ENCODE results near the gene ABCC5.
"Not testable (repeated sequence)": the region's sequence is repeated elsewhere in the genome, so short reads cannot be mapped to it uniquely, and the experiment has no call there.

Gene ABCC5

DNA sequence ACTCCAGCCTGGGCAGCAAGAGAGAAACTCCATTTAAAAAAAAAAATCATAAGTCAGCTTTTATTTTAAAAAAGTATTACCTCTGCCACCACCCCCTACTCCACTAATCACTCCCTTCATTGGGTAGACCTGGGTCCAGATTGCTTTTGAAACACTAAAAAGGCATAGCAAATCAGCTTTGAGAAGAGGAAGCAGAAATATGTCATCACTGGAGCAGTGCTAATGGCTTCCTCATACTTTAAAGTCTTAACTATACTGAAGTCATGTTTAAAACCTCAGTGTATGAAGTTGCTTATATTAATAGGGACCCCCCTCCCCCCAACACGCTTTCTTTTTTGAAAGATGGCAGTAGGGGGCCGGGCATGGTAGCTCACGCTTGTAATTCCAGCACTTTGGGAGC is 12.9 kb upstream of the ABCC5 start:
- DNase-seq, result no peak
- TF ChIP-seq POLR2A (IDR thresholded peaks at IDR 0.05; ENCODE audit: low read length) (no peak), GATA1 (IDR thresholded peaks at IDR 0.05; ENCODE audit: low read depth, low read length) (no peak)

DNA sequence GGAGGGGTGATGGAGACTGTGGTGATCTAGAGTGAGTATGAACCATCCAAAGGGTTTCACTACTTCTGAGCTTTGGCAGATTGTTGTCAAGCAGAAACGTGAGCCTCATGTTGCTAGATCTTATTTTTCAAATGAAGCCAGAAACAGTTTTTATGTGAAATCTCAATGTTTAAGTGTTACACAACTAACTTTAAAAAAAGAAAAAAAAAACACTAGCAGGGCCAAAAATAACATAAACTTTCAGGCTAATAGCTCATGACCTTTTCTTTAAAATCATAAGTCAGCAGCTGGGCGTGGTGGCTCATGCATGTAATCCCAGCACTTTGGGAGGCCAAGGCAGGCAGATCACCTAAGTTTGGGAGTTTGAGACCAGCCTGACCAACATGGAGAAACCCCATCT is 11.8 kb upstream of the ABCC5 start:
- DNase-seq, result no peak
- no peak for TF ChIP-seq GATA1 (IDR thresholded peaks at IDR 0.05; ENCODE audit: low read depth, low read length)
- no peak for TF ChIP-seq POLR2A (IDR thresholded peaks at IDR 0.05; ENCODE audit: low read length)

DNA sequence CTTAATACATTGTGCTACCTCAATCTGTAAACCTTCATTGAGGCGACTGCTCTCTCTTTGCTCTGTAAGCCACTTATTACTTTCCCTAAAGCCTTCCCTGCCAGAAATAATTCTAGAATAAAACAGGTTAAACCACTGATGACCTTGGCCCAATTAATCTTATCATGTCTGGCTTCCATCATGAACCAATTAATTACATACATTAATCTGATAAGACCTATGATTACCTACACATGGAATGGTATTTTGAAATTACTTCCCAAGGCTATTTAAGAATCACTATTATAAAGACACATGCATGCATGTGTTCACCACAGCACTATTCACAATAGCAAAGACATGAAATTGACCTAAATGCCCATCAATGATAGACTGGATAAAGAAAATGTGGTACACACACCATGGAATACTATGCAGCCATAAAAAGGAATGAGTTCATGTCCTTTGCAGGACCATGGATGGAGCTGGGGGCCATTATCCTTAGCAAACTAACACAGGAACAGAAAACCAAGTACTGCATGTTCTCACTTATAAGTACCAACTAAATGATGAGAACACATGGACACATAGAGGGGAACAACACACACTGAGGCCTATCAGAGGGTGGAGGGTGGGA is 10.7 kb upstream of the ABCC5 start:
- not testable (repeated sequence) for DNase-seq

DNA sequence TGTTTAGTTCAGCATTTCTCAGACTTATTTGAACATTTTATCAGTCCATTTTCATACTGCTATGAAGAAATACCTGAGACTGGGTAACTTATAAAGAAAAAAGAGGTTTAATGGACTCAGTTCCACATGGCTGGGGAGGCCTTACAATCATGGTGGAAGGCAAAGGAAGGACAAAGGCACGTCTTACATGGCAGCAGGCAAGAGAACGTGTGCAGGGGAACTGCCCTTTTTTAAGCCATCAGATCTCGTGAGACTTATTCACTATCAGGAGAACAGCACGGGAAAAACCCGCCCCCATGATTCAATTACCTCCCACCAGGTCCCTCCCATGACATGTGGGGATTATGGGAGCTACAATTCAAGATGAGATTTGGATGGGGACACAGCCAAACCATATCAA is 7.6 kb upstream of the ABCC5 start:
- peak in 1 of 2 experiments; percentile 29 for DNase-seq

DNA sequence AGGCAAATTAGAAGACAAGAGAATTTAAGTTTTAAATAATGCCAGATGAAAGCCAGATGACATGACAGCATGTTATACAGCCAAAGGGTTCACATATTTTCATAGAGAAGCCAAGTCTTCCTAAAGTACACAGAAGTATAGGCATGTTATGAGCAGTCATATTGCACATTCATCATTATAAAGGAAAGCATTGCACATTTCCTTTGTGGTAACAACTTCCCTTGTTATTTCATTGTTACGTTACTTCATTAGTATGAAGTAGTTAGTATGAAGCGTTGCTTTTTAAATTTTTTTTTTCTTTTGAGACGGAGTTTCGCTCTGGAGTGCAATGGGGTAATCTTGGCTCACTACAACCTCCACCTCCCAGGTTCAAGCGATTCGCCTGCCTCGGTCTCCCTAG is 4.6 kb upstream of the ABCC5 start:
- no peak for DNase-seq
- TF ChIP-seq POLR2A (IDR thresholded peaks at IDR 0.05; ENCODE audit: low read length) (no peak), GATA1 (IDR thresholded peaks at IDR 0.05; ENCODE audit: low read depth, low read length) (no peak)

DNA sequence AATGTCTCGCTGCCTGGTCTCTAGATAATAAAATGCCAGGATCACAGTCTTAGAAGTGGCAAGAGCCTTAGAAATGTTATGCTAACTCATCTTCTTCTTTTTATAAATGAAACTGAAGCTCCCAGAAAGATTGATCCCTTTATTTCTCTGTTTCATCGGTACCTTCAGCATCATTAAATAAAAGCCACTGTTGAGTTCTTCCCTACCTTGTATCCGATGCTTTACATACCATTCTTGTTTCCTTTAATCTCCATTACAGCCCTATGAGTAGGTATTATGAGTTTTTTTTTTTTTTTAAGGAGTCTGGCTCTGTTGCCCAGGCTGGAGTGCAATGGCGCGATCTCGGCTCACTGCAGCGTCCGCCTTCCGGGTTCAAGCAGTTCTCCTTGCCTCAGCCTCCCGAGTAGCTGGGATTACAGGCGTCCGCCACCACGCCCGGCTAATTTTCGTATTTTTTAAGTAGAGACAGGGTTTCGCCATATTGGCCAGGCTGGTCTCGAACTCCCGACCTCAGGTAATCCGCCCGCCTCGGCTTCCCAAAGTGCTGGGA is 815 bp upstream of the ABCC5 start:
- TF ChIP-seq GATA1 (IDR thresholded peaks at IDR 0.05; ENCODE audit: low read depth, low read length), result no peak
- no peak for TF ChIP-seq POLR2A (IDR thresholded peaks at IDR 0.05; ENCODE audit: low read length)
- DNase-seq, result no peak

DNA sequence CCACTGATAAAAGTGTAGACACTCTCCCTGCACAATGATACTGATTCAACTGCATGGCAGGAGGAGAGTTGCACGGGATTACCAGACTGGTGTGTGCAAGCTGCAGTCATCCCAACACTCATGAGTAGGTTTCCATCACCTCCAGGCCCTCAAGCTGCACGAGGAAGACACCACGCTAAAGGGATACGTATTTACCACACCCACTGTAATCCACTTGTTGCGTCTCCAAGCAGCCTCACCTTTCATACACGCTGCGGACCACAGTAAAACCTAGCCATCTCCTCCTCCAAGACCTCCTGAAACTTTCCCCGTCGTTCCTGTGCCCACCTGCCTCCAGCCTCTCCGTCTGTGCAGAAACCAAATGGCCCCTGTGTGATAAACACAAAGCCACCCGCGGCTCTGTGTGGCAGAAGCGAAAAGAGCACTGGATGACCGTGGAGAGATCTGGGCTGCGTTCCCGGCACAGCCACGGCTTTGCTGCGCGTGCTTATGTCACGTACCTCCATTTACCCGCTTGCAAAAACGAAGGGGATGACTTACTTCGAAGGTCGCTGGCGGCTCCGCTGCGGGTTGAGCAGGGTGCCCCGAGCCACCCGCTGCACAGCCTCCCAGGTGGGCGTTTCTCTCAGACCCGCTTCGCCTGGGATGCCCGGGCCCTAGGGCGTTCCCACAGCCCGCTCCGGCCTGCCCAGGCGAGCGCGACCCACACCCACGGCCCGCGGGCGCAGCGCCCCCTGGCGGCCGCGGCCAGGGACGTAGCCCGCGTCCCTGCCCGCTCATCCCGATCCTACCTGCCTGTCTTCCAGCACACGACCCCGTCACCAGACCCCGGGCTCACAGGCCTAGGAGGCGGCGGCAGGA is 643 bp downstream of the ABCC5 start:
- DNase-seq, result peak; percentile 79 to 87
- TF ChIP-seq POLR2A (IDR thresholded peaks at IDR 0.05; ENCODE audit: low read length) (no peak), GATA1 (IDR thresholded peaks at IDR 0.05; ENCODE audit: low read depth, low read length) (no peak)

DNA sequence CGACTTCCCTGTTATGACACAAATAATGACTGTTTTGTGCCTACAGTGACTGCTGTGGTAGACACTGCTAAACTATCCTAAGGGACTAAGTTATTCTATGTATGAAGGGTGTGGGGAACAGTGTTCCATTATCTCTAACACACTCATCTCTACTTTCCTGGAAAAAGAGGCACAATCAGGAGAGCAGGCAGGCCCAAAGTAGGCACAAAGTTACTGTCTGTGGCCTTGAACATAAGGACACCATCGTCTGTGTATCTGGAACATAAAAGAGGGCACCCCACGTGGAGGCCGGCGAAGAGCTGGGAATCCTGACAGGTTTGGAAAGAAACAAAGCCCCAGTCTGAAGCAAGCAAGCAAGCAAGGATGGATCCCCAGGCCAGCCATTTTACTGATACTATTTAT is 1.5 kb downstream of the ABCC5 start:
- peak; percentile 56 to 59 for DNase-seq
- peak; percentile 48 for TF ChIP-seq POLR2A (IDR thresholded peaks at IDR 0.05; ENCODE audit: low read length)
- no peak for TF ChIP-seq GATA1 (IDR thresholded peaks at IDR 0.05; ENCODE audit: low read depth, low read length)

DNA sequence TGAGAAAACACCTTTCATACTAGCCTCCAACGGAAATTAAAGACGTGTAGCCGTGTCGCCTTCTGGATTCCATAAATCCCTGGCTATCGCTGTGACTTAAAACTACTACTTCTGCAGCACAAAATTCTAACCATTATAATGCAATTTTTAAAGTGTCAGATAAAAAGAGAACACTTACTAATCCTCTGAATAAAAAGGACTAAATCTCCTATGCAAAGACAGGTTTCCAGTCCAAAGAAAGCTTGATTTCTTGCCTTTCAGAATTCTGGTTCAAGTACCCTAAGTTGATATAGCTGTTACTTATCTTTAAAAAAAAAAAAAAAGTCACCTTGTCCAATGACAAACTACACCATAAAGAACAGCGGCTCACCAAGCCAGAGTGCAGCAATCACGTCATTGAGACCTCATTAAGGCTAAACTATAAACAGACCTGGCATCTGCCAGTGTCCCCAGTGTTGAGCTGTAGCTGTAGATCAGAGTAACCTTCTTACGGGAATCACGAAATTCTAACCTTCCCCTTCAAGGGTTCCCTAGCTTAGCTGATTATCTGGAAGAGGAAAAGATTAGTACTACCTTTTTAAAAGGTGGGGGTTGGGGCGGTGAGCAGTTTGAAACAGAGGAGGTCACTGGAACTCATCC is 2.2 kb downstream of the ABCC5 start:
- peak; percentile 56 to 57 for DNase-seq
- TF ChIP-seq POLR2A (IDR thresholded peaks at IDR 0.05; ENCODE audit: low read length) (no peak), GATA1 (IDR thresholded peaks at IDR 0.05; ENCODE audit: low read depth, low read length) (no peak)

DNA sequence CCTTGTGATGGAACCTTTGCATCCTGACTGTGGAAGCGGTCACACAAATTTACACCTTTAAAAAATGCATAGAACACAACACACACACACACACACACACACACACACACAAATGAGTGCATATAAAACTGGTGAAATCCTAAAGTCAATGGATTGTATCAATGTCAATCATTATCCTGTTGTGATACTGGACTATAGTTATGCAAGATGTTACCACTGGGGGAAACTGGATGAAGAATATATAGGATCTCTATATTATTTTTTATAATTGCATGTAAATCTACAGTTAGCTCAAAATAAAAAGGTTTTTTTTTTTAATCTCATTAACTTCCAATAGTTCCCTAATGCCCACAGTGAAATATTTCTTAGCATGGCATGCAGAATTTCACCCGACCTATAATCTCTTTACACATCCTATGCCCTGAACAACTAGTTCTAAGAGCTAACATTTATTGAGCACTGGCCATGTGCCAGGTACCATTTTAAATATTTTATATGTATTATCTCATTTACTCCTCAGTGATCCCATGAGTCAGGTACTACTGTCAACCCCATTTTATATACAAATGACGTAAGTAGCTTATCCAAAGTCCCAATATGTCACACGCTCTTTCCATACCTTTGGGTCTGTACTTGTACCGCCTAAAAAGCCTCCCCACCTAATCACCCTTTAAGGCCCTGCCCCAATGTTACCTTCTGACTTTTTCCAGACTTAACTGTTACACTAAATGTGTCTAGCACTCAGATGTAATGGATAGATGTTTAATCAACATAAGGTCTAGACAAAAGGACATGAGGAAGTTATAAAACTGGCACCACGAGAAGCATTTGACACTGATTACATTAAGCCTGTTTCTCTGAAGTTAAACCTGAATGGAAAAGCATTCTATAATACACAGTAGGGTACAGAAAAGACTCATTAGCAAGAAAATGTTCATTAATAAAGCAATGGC is 5.5 kb downstream of the ABCC5 start:
- no peak for DNase-seq
- no peak for TF ChIP-seq POLR2A (IDR thresholded peaks at IDR 0.05; ENCODE audit: low read length)
- no peak for TF ChIP-seq GATA1 (IDR thresholded peaks at IDR 0.05; ENCODE audit: low read depth, low read length)

DNA sequence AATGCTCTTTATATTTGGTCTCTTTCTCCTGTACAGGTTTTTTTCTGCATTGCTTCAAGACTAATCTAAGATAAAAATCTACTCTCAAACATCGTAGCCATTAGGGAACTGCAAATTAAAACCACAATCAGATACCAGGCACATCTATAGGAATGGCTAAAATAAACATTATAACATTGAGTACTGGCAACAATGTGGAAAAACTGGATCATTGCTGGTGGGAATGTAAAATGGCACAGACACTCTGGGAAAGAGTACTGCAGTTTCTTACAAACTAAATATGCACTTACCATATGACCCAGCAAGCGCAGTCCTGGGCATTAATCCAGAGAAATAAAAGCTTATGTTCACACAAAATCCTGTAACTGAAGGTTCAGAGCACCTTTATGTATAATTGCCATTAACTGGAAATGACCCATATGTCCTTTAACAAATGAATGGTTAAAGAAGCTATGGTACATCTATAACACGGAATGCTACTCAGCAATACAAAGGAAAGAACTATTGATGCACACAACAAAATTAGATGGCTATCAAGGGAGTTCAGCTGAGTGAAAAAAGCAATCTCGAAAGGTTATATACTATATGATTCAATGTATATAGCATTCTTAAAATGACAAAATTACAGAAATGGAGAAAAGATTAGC is 6.3 kb downstream of the ABCC5 start:
- no peak for DNase-seq
- TF ChIP-seq POLR2A (IDR thresholded peaks at IDR 0.05; ENCODE audit: low read length) (no peak), GATA1 (IDR thresholded peaks at IDR 0.05; ENCODE audit: low read depth, low read length) (no peak)

DNA sequence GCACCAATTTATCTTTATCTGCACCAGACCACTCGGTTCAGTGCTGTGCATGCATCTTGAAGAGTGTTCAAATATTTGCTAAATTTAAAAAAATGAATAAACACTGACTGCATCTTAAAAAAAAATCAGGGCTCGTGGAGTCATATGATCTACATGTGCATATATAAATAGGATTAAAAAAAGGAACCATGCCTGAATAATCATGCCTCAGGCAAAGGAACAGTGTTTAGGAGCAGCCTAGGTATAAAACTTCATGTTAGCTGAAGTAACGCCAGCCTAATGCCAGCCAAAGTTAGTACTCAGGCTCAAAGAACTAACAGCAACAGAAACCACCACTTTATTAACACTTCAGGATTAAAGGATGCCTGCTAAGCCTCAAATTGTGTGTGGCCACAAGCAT is 9.5 kb downstream of the ABCC5 start:
- TF ChIP-seq GATA1 (IDR thresholded peaks at IDR 0.05; ENCODE audit: low read depth, low read length) (no peak), POLR2A (IDR thresholded peaks at IDR 0.05; ENCODE audit: low read length) (no peak)
- no peak for DNase-seq

DNA sequence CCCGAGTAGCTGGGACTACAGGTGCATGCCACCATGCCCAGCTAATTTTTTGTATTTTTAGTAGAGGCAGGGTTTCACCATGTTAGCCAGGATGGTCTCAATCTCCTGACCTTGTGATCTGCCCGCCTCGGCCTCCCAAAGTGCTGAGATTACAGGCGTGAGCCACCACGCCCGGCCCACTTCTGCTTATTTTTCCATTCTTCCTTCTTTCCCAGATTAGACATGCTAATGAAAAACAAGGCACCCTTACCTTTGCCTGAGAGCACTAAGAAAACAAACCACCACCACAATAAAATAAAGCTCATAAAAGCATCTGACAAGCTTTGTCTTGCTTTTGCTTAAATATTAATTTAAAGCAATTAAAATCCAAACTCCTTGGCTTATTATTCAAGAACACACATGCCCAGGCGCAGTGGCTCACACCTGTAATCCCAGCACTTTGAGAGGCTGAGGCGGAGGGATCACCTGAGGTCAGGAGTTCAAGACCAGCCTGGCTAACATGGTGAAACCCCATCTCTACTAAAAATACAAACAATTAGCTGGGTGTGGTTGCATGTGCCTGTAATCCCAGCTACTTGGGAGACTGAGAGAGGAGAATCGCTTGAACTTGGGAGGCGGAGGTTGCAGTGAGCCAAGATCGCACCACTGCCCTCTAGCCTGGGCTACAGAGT is 10.4 kb downstream of the ABCC5 start:
- DNase-seq, result not testable (repeated sequence)
